ENCODE measurements around the gene PPP1R14B.

PPP1R14B gene

GRCh38 chr11:64211181-64211872 is 35.4 kb downstream of the PPP1R14B start:
- no peak overlapping the region for H3K4me3 ChIP-seq (ENCODE audit: low read depth, low read length)

GRCh38 chr11:64210301-64211020 is 36.3 kb downstream of the PPP1R14B start:
- no peak overlapping the region for H3K4me3 ChIP-seq (ENCODE audit: low read depth, low read length)

GRCh38 chr11:64209563-64209843 is 37.2 kb downstream of the PPP1R14B start:
- H3K4me3 ChIP-seq (ENCODE audit: low read depth, low read length): no peak overlapping the region

- H3K4me3 ChIP-seq (ENCODE audit: low read depth, low read length): no peak overlapping the region
Measured at GRCh38 chr11:64208796-64209562, 37.8 kb downstream of the PPP1R14B start.

GRCh38 chr11:64208086-64208795 is 38.5 kb downstream of the PPP1R14B start:
- H3K4me3 ChIP-seq (ENCODE audit: low read depth, low read length): no peak overlapping the region

- H3K4me3 ChIP-seq (ENCODE audit: low read depth, low read length): no peak overlapping the region
Measured at GRCh38 chr11:64207256-64208085, 39.3 kb downstream of the PPP1R14B start.

GRCh38 chr11:64206457-64207255 is 40.1 kb downstream of the PPP1R14B start, which contains the start of gene FERMT3:
TSS of gene FERMT3 (plus strand) at chr11:64206721. CDS start at chr11:64207365, 644 bp downstream.
- no peak within 1 kb of the TSS for H3K4me3 ChIP-seq (ENCODE audit: low read depth, low read length)

GRCh38 chr11:64204464-64204989 is 42.2 kb downstream of the PPP1R14B start:
- no peak overlapping the region for H3K4me3 ChIP-seq (ENCODE audit: low read depth, low read length)

- no peak overlapping the region for H3K4me3 ChIP-seq (ENCODE audit: low read depth, low read length)
Measured at GRCh38 chr11:64204080-64204440, 42.7 kb downstream of the PPP1R14B start.

GRCh38 chr11:64203421-64204079 is 43.2 kb downstream of the PPP1R14B start:
- H3K4me3 ChIP-seq (ENCODE audit: low read depth, low read length): no peak overlapping the region

GRCh38 chr11:64202992-64203391 is 43.8 kb downstream of the PPP1R14B start:
- no peak overlapping the region for H3K4me3 ChIP-seq (ENCODE audit: low read depth, low read length)

- no peak overlapping the region for H3K4me3 ChIP-seq (ENCODE audit: low read depth, low read length)
Measured at GRCh38 chr11:64201543-64201942, 45.2 kb downstream of the PPP1R14B start.

- H3K4me3 ChIP-seq (ENCODE audit: low read depth, low read length): no peak overlapping the region
Measured at GRCh38 chr11:64198511-64198910, 48.2 kb downstream of the PPP1R14B start.

GRCh38 chr11:64196626-64197025 is 50.1 kb downstream of the PPP1R14B start:
- H3K4me3 ChIP-seq (ENCODE audit: low read depth, low read length): no peak overlapping the region

Measured in iPS-11a (cell line).